Measurements from ENCODE around the gene SYTL3. TPM values are rescaled to one million over a fixed set of nuclear protein-coding genes. Genes with fewer than 3 reads are reported as not detected.
"Not testable (repeated sequence)": the region's sequence is repeated elsewhere in the genome, so short reads cannot be mapped to it uniquely, and the experiment has no call there.

The SYTL3 gene
- total RNA-seq, 2 donors from 2014 or later: 4.2 to 5.6 TPM

GRCh38 chr6:158791274-158791855 is 141.5 kb downstream of the SYTL3 start:
- Histone ChIP-seq H3K27me3 (no peaks in the 10 kb centered on the region), H3K4me3 (no peak overlapping the region), H3K27ac (peak overlapping the region in 1 of 2 donors; percentile 31), H3K36me3 (peaks cover 28% of the 10 kb centered on the region), H3K4me1 (peaks cover 0 to 49% of the 10 kb centered on the region in 2 donors), H3K9me3 (no peaks in the 10 kb centered on the region)
- no peak for DNase-seq (ENCODE audit: low spot score)
- TF ChIP-seq CTCF (IDR thresholded peaks at IDR 0.05): no peak

GRCh38 chr6:158792505-158792904 is 142.7 kb downstream of the SYTL3 start:
- Histone ChIP-seq H3K4me1 (peaks cover 0 to 59% of the 10 kb centered on the region in 2 donors), H3K36me3 (peaks cover 17% of the 10 kb centered on the region)
- H3K27me3 ChIP-seq; H3K4me3 ChIP-seq; DNase-seq (ENCODE audit: low spot score); H3K9me3 ChIP-seq; H3K27ac ChIP-seq: not testable (repeated sequence)

- Histone ChIP-seq H3K4me1 (peaks cover 0 to 68% of the 10 kb centered on the region in 2 donors), H3K4me3 (no peak overlapping the region), H3K27me3 (no peaks in the 10 kb centered on the region), H3K9me3 (no peaks in the 10 kb centered on the region), H3K27ac (no peak overlapping the region), H3K36me3 (peaks cover 7% of the 10 kb centered on the region)
- TF ChIP-seq CTCF (IDR thresholded peaks at IDR 0.05): peak in 1 of 2 donors; percentile 48
- DNase-seq (ENCODE audit: low spot score): no peak
Measured at GRCh38 chr6:158793432-158793831, 143.6 kb downstream of the SYTL3 start.

- TF ChIP-seq CTCF (IDR thresholded peaks at IDR 0.05): no peak
- no peak overlapping the region for H3K27ac ChIP-seq
- H3K9me3 ChIP-seq: no peaks in the 10 kb centered on the region
- no peaks in the 10 kb centered on the region for H3K27me3 ChIP-seq
- no peak for DNase-seq (ENCODE audit: low spot score)
- H3K36me3 ChIP-seq: no peaks in the 10 kb centered on the region
- H3K4me3 ChIP-seq: no peak overlapping the region
- H3K4me1 ChIP-seq: peaks cover 0 to 81% of the 10 kb centered on the region in 2 donors
Measured at GRCh38 chr6:158795516-158795915, 145.7 kb downstream of the SYTL3 start.

GRCh38 chr6:158796353-158796752 is 146.5 kb downstream of the SYTL3 start:
- TF ChIP-seq CTCF (IDR thresholded peaks at IDR 0.05): no peak
- no peaks in the 10 kb centered on the region for H3K9me3 ChIP-seq
- H3K36me3 ChIP-seq: no peaks in the 10 kb centered on the region
- no peaks in the 10 kb centered on the region for H3K27me3 ChIP-seq
- H3K4me1 ChIP-seq: peaks cover 0 to 86% of the 10 kb centered on the region in 2 donors
- no peak for DNase-seq (ENCODE audit: low spot score)
- H3K4me3 ChIP-seq: no peak overlapping the region
- peak overlapping the region; percentile 20 to 85 for H3K27ac ChIP-seq

- Histone ChIP-seq H3K27ac (peak overlapping the region; percentile 78 to 85), H3K4me1 (peaks cover 0 to 87% of the 10 kb centered on the region in 2 donors), H3K27me3 (no peaks in the 10 kb centered on the region), H3K4me3 (no peak overlapping the region), H3K36me3 (no peaks in the 10 kb centered on the region), H3K9me3 (no peaks in the 10 kb centered on the region)
- no peak for TF ChIP-seq CTCF (IDR thresholded peaks at IDR 0.05)
- no peak for DNase-seq (ENCODE audit: low spot score)
Measured at GRCh38 chr6:158797331-158798310, 147.8 kb downstream of the SYTL3 start.
